ENCODE measurements around the gene CATSPERZ.

DNA sequence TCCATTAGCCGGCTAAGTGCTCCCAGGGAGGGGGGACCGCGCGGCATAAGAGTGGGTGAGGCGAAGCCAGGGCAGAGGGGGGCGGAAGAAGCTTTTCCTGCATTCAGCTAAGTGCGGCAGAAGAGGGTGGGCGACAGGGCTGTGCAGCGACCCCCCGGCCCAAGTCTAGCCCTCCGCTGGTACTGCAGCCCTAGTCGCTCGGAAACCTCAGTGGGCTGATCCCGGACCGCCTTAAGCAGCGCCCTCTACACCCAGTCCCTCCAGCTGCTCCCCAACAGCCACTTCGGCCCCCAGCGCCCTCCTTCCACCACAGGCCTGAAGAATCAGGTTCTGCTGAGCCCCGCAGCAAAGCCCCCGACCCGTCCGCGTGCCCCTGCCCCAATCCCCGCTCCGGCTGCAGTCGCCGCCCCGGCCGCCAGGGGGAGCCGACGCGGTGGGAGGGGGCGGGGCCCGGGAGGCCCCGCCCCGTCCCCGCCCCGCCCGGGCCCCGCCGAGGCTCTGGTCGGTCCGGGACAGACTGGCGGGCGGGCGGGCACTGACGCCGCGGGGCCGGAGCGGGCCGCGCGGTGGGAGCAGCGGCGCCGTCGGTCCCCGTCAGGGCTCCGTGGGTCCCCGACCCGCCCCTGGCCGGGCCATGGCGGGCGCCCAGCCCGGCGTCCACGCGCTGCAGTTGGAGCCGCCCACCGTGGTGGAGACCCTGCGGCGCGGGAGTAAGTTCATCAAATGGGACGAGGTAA, 49.0 kb upstream of the CATSPERZ start, which contains the start of gene PLCB3:
- TF ChIP-seq SUZ12 (IDR thresholded peaks at IDR 0.05) (no peak), FOXA1 (IDR thresholded peaks at IDR 0.05) (no peak), ELF4 (IDR thresholded peaks at IDR 0.05) (no peak), ARNT (IDR thresholded peaks at IDR 0.05) (no peak), TARDBP (IDR thresholded peaks at IDR 0.05) (no peak), FOXK2 (IDR thresholded peaks at IDR 0.05) (no peak), HDGF (IDR thresholded peaks at IDR 0.05; ENCODE audit: borderline replicate concordance) (no peak), CTBP1 (IDR thresholded peaks at IDR 0.05; ENCODE audit: borderline replicate concordance) (no peak), FOXM1 (IDR thresholded peaks at IDR 0.05; ENCODE audit: borderline replicate concordance) (no peak)
- TF ChIP-seq, protein P1, sequence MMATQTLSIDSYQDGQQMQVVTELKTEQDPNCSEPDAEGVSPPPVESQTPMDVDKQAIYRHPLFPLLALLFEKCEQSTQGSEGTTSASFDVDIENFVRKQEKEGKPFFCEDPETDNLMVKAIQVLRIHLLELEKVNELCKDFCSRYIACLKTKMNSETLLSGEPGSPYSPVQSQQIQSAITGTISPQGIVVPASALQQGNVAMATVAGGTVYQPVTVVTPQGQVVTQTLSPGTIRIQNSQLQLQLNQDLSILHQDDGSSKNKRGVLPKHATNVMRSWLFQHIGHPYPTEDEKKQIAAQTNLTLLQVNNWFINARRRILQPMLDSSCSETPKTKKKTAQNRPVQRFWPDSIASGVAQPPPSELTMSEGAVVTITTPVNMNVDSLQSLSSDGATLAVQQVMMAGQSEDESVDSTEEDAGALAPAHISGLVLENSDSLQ (IDR thresholded peaks at IDR 0.05) = no peak

Measured in HEK293T (cell line).